IMR-90 (cell line): ENCODE data around the gene BPGM. TPM values are rescaled to one million over a fixed set of nuclear protein-coding genes. Genes with fewer than 3 reads are reported as not detected.

Experiments
- ATAC-seq: fragments of 200-7000 bp; cut with Tn5 transposase; 2 replicates; pipeline ENCODE4 v1.9.1; 2020; ENCODE audit warnings: low read depth, mild to moderate bottlenecking, moderate library complexity
- BruUV-seq: library from RNA; stranded (reverse); fragments of 400-500 nt; replicated peaks from 2 replicates; lab custom pipeline; 2021; lab: Mats Ljungman, UMichigan
- CTCF ChIA-PET: fragments of 300-600 bp; formaldehyde crosslinking; extraction: SDS; loops from one replicate; lab custom pipeline; 2021; ENCODE audit warnings: antibody characterized with exemption; lab: Yijun Ruan, JAX
- POLR2A ChIA-PET: fragments of 300-600 bp; sonication (Branson Sonifier 250); formaldehyde crosslinking; loops from one replicate; lab custom pipeline; 2022; ENCODE audit warnings: antibody characterized with exemption; ENCODE audit not compliant: unreplicated experiment; lab: Charles Lee
- DNase-seq: peaks from one replicate; pipeline ENCODE4 v3.0.0; 2013
- H2AFZ ChIP-seq: replicated peaks from 2 replicates; pipeline ENCODE3; 2013; ENCODE audit warnings: low read length, mild to moderate bottlenecking; ENCODE audit not compliant: poor library complexity
- H2AK5ac ChIP-seq: 2 replicates; pipeline ENCODE4 v1.6.1; 2013; ENCODE audit warnings: low read depth, low read length, inconsistent platforms
- H2AK9ac ChIP-seq: replicated peaks from 2 replicates; pipeline ENCODE3; 2013; ENCODE audit warnings: mild to moderate bottlenecking, low read depth, low read length, moderate library complexity; ENCODE audit not compliant: poor library complexity
- H2BK120ac ChIP-seq: 2 replicates; pipeline ENCODE4 v1.6.1; 2013; ENCODE audit warnings: low read depth, low read length, inconsistent platforms
- H2BK15ac ChIP-seq: 3 replicates; pipeline ENCODE4 v1.6.1; 2013; ENCODE audit warnings: low read depth, low read length, inconsistent platforms
- H2BK20ac ChIP-seq: 2 replicates; pipeline ENCODE4 v1.6.1; 2013; ENCODE audit warnings: low read depth, mild to moderate bottlenecking, inconsistent platforms, low read length, moderate library complexity
- H2BK5ac ChIP-seq: 2 replicates; pipeline ENCODE4 v1.6.1; 2013; ENCODE audit warnings: mild to moderate bottlenecking, low read depth, low read length, inconsistent platforms; ENCODE audit not compliant: poor library complexity, severe bottlenecking
- H3K14ac ChIP-seq: replicated peaks from 2 replicates; pipeline ENCODE4 v1.6.1; 2013; ENCODE audit warnings: low read depth, low read length, inconsistent platforms
- H3K18ac ChIP-seq: 2 replicates; pipeline ENCODE4 v1.6.1; 2013; ENCODE audit warnings: low read depth, low read length, control low read depth
- H3K23ac ChIP-seq: 2 replicates; pipeline ENCODE4 v1.6.1; 2013; ENCODE audit warnings: low read depth, low read length, inconsistent platforms
- H3K27ac ChIP-seq: 2 replicates; pipeline ENCODE4 v1.5.1; 2013; ENCODE audit warnings: mild to moderate bottlenecking, control low read depth, low read length; ENCODE audit not compliant: insufficient read depth
- H3K27me3 ChIP-seq: 2 replicates; pipeline ENCODE4 v1.6.1; 2013; ENCODE audit warnings: low read length; ENCODE audit not compliant: control insufficient read depth, insufficient read depth
- H3K36me3 ChIP-seq: 2 replicates; pipeline ENCODE4 v1.6.1; 2013; ENCODE audit warnings: low read length, mixed read lengths; ENCODE audit not compliant: control insufficient read depth, insufficient read depth
- H3K4ac ChIP-seq: 2 replicates; pipeline ENCODE4 v1.6.1; 2013; ENCODE audit warnings: low read depth, low read length, inconsistent platforms
- H3K4me1 ChIP-seq: 2 replicates; pipeline ENCODE4 v1.6.1; 2013; ENCODE audit warnings: low read length, mixed read lengths; ENCODE audit not compliant: control insufficient read depth, insufficient read depth
- H3K4me2 ChIP-seq: 2 replicates; pipeline ENCODE4 v1.6.1; 2013; ENCODE audit warnings: low read depth, mild to moderate bottlenecking, control low read depth, low read length, moderate library complexity
- H3K4me3 ChIP-seq: 2 replicates; pipeline ENCODE4 v1.5.1; 2013; ENCODE audit warnings: low read depth, mild to moderate bottlenecking, control low read depth, low read length, moderate library complexity; ENCODE audit not compliant: insufficient read depth
- H3K56ac ChIP-seq: 2 replicates; pipeline ENCODE4 v1.6.1; 2013; ENCODE audit warnings: low read length, inconsistent platforms; ENCODE audit not compliant: insufficient read depth; ENCODE audit errors: extremely low read depth
- H3K79me1 ChIP-seq, 2 experiments: 2 replicates each; pipeline ENCODE4 v1.6.1; 2013; ENCODE audit warnings: low read length in 2 of 2, inconsistent platforms in 1 of 2, low read depth in 1 of 2
- H3K9ac ChIP-seq: 2 replicates; pipeline ENCODE4 v1.6.1; 2013; ENCODE audit warnings: low read depth, low read length, control low read depth
- H3K9me1 ChIP-seq: 2 replicates; pipeline ENCODE4 v1.6.1; 2013; ENCODE audit warnings: low read length, inconsistent platforms; ENCODE audit not compliant: insufficient read depth
- H3K9me3 ChIP-seq: 2 replicates; pipeline ENCODE4 v1.6.1; 2013; ENCODE audit warnings: low read length; ENCODE audit not compliant: control insufficient read depth, insufficient read depth
- H4K20me1 ChIP-seq: 2 replicates; pipeline ENCODE4 v1.6.1; 2013; ENCODE audit warnings: low read length, inconsistent platforms; ENCODE audit not compliant: insufficient read depth
- H4K5ac ChIP-seq: 2 replicates; pipeline ENCODE4 v1.6.1; 2013; ENCODE audit warnings: mild to moderate bottlenecking, low read depth, low read length, control low read depth
- H4K8ac ChIP-seq, 2 experiments: 2 replicates each; pipeline ENCODE4 v1.6.1; 2013; ENCODE audit warnings: low read depth in 2 of 2, low read length in 2 of 2, control low read depth in 1 of 2, inconsistent platforms in 1 of 2
- H4K91ac ChIP-seq: 2 replicates; pipeline ENCODE4 v1.6.1; 2013; ENCODE audit warnings: low read depth, low read length, inconsistent platforms; ENCODE audit not compliant: insufficient read depth
- BHLHE40 ChIP-seq: fragments of 150-350 bp; IDR thresholded peaks from 2 replicates; pipeline ENCODE4 v1.6.1; 2016; ENCODE audit warnings: mild to moderate bottlenecking, low read depth, low read length
- CEBPB ChIP-seq: IDR thresholded peaks from 2 replicates; pipeline ENCODE4 v1.6.1; 2012; ENCODE audit warnings: low read depth, low read length, improper control_type of control experiment
- CHD1 ChIP-seq: IDR thresholded peaks from 2 replicates; pipeline ENCODE4 v1.6.1; 2012; ENCODE audit warnings: low read depth, low read length, improper control_type of control experiment
- CTCF ChIP-seq: conservative IDR thresholded peaks from 2 replicates; pipeline ENCODE4 v1.5.1; 2012; ENCODE audit warnings: mild to moderate bottlenecking, low read depth, low read length, improper control_type of control experiment
- ELK1 ChIP-seq: fragments of 150-350 bp; IDR thresholded peaks from 2 replicates; pipeline ENCODE4 v1.6.1; 2016; ENCODE audit warnings: low read depth, mild to moderate bottlenecking, low read length, moderate library complexity, borderline replicate concordance
- FOS ChIP-seq: fragments of 150-350 bp; IDR thresholded peaks from 2 replicates; pipeline ENCODE4 v1.6.1; 2016; ENCODE audit warnings: low read depth, low read length
- MAZ ChIP-seq: IDR thresholded peaks from 2 replicates; pipeline ENCODE4 v1.6.1; 2012; ENCODE audit warnings: low read depth, mild to moderate bottlenecking, low read length, improper control_type of control experiment, moderate library complexity, borderline replicate concordance
- MXI1 ChIP-seq: IDR thresholded peaks from 2 replicates; pipeline ENCODE4 v1.6.1; 2012; ENCODE audit warnings: low read depth, mild to moderate bottlenecking, low read length, moderate library complexity, borderline replicate concordance
- NFE2L2 ChIP-seq: fragments of 150-350 bp; IDR thresholded peaks from 2 replicates; pipeline ENCODE4 v1.6.1; 2016; ENCODE audit warnings: low read depth, mild to moderate bottlenecking, low read length
- POLR2A ChIP-seq: IDR thresholded peaks from 2 replicates; pipeline ENCODE4 v1.6.1; 2012; ENCODE audit warnings: mild to moderate bottlenecking, low read depth, low read length
- RAD21 ChIP-seq: IDR thresholded peaks from 2 replicates; pipeline ENCODE4 v1.6.1; 2012; ENCODE audit warnings: low read length, improper control_type of control experiment
- RCOR1 ChIP-seq: IDR thresholded peaks from 2 replicates; pipeline ENCODE4 v1.6.1; 2012; ENCODE audit warnings: mild to moderate bottlenecking, low read length, improper control_type of control experiment; ENCODE audit not compliant: insufficient replicate concordance
- SMC3 ChIP-seq: fragments of 150-350 bp; IDR thresholded peaks from 2 replicates; pipeline ENCODE4 v1.6.1; 2016; ENCODE audit warnings: low read depth, mild to moderate bottlenecking, antibody characterized with exemption, low read length, moderate library complexity
- USF2 ChIP-seq: fragments of 150-350 bp; IDR thresholded peaks from 2 replicates; pipeline ENCODE4 v1.6.1; 2017; ENCODE audit warnings: mild to moderate bottlenecking, antibody characterized with exemption, low read length, low read depth
- WGBS, 2 experiments: methylation state at CpG; one replicate each; pipeline versions ENCODE4 v1.1.5 to v1.1.7; 2013; ENCODE audit warnings: missing lambda C conversion rate in 2 of 2; ENCODE audit not compliant: insufficient read length in 1 of 2; ENCODE audit errors: extremely low coverage in 2 of 2; 5-methylcytosine and 5-hydroxymethylcytosine counted together
- dilution Hi-C: fragments of 300-500 bp; cut with HindIII; formaldehyde crosslinking; loops from one replicate; pipeline ENCODE4 v1.14.3; 2018; ENCODE audit warnings: low sequenced_read_pairs; ENCODE audit not compliant: unreplicated experiment
- in situ Hi-C: fragments of 300-500 bp; cut with MboI; formaldehyde crosslinking; loops from 3 replicates; pipeline ENCODE4 v1.14.3; 2019; ENCODE audit warnings: low sequenced_read_pairs, inconsistent platforms, mixed read lengths
- intact Hi-C: fragments of 100-400 bp; cut with micrococcal nuclease; formaldehyde crosslinking; loops from 2 replicates; pipeline ENCODE4 v1.10.0; 2022
- polyA plus RNA-seq, 3 experiments: library from polyadenylated mRNA; depleted of rRNA; stranded (reverse); fragments of >200 nt; gene quantifications; 2 replicates each; pipeline ENCODE4 v1.2.3, GENCODE V29; 2012; ENCODE audit warnings: low replicate concordance in 1 of 3
- total RNA-seq: library from RNA; depleted of rRNA; stranded (reverse); fragments of >200 nt; gene quantifications from 2 replicates; pipeline ENCODE4 v1.2.3, GENCODE V29; 2012

The BPGM gene
- total and polyA plus RNA-seq, 2 of the 4 experiments (the other 2 are of a cell fraction): 18.8 to 20.0 TPM

GRCh38 chr7:134667899-134668298 is 21.2 kb downstream of the BPGM start:
- no peak for TF ChIP-seq USF2
- TF ChIP-seq BHLHE40: no peak
- TF ChIP-seq RCOR1: no peak
- TF ChIP-seq ELK1: no peak
- TF ChIP-seq CHD1: no peak
- TF ChIP-seq MXI1: no peak
- no peak for TF ChIP-seq CEBPB
- TF ChIP-seq NFE2L2: no peak
- TF ChIP-seq POLR2A: no peak
- TF ChIP-seq MAZ: no peak
- TF ChIP-seq RAD21: no peak
- no peak for TF ChIP-seq CTCF
- TF ChIP-seq FOS: no peak
- TF ChIP-seq SMC3: no peak
- in situ Hi-C loops (no loop called here), dilution Hi-C loops (no loop called here), intact Hi-C loops (no loop called here)
- no peaks in the 10 kb centered on the region for H3K9me3 ChIP-seq
- no peak overlapping the region for H3K4me2 ChIP-seq
- no peak overlapping the region for H3K9ac ChIP-seq
- H3K79me1 ChIP-seq: peaks cover 24 to 55% of the 10 kb centered on the region in 2 experiments; a peak in 3 of 4 replicates
- POLR2A ChIA-PET: no interaction called here
- H2AK9ac ChIP-seq: no peak overlapping the region
- H2BK20ac ChIP-seq: no peak overlapping the region
- no peak overlapping the region; the same call in 1 of the 2 replicates for H3K23ac ChIP-seq
- no peak overlapping the region for H3K14ac ChIP-seq
- CTCF ChIA-PET: interaction anchor here (1.1 kb wide), 1 partner anchor 10 kb away, joined by 3 read pairs; no protein-coding TSS in a partner anchor
- H3K18ac ChIP-seq: no peak overlapping the region
- WGBS, 2 experiments: no CpG with 5 or more reads among the region's 1 CpG
- H3K27me3 ChIP-seq: no peaks in the 10 kb centered on the region
- H2BK120ac ChIP-seq: no peak overlapping the region
- H2BK5ac ChIP-seq: no peak overlapping the region
- H3K27ac ChIP-seq: no peak overlapping the region
- ATAC-seq (no peak), DNase-seq (no peak)
- H4K5ac ChIP-seq: no peak overlapping the region
- H2BK15ac ChIP-seq: no peak overlapping the region
- no TSS peak for BruUV-seq
- no peaks in the 10 kb centered on the region for H3K36me3 ChIP-seq
- peaks cover 8% of the 10 kb centered on the region for H3K9me1 ChIP-seq
- H4K91ac ChIP-seq: no peak overlapping the region
- H3K4me3 ChIP-seq: no peak overlapping the region
- H4K20me1 ChIP-seq: peaks cover 6% of the 10 kb centered on the region; the same call in 1 of the 2 replicates
- no peak overlapping the region for H2AK5ac ChIP-seq
- H4K8ac ChIP-seq: no peak overlapping the region
- H2AFZ ChIP-seq: no peak overlapping the region
- peaks cover 12% of the 10 kb centered on the region for H3K4me1 ChIP-seq
- H3K4ac ChIP-seq: no peak overlapping the region
- H3K56ac ChIP-seq: no peak overlapping the region
